DND-41 (cell line): ENCODE data around the gene INSC.

Experiments used
- EZH2 ChIP-seq: IDR thresholded peaks from 3 replicates; pipeline ENCODE4 v1.6.1; 2012; ENCODE audit warnings: borderline replicate concordance, low read depth, mild to moderate bottlenecking, moderate library complexity, low read length, inconsistent platforms; ENCODE audit not compliant: severe bottlenecking
- TF ChIP-seq, protein P1 (sequence below): IDR thresholded peaks from 2 replicates; pipeline ENCODE4 v1.5.1; 2012; ENCODE audit warnings: borderline replicate concordance, low read length, moderate library complexity, mild to moderate bottlenecking; ENCODE audit not compliant: poor library complexity, severe bottlenecking; ENCODE audit errors: extremely low read depth

DNA sequence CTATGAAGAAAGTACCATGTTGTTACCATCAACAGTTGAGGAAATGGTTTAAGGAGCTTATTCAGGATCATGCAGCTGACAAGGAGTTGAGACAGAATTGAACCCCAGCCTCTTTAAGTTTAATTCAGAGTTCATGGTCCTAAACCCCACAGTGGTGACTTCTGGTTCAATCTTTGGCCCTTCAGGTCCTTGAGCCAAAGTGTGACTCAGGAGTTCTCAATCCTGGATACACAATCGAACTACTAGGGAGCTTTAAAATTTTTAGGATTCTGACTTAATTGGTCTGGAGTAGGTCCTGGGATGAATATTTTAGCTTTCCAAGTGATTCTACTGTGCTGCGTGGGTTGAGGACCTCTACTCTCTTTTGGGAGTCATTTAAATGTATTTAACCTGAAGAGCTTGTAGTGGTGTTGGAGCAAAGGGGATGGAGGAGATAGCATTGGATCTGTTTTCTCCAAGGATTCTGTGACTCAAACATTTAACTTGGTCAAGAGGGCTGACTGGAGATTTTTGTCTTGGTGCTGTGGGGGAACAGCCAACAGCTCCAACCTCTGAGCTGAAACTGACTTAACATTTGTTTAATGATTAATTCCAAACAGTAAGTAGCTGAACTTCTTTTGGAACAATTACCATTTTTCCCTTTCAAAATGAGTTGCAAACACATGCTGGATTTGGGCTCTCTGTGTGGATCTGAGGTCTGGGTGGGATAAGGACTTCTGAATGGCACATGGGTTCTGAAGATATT is 80.1 kb downstream of the INSC start:
- TF ChIP-seq, protein P1, sequence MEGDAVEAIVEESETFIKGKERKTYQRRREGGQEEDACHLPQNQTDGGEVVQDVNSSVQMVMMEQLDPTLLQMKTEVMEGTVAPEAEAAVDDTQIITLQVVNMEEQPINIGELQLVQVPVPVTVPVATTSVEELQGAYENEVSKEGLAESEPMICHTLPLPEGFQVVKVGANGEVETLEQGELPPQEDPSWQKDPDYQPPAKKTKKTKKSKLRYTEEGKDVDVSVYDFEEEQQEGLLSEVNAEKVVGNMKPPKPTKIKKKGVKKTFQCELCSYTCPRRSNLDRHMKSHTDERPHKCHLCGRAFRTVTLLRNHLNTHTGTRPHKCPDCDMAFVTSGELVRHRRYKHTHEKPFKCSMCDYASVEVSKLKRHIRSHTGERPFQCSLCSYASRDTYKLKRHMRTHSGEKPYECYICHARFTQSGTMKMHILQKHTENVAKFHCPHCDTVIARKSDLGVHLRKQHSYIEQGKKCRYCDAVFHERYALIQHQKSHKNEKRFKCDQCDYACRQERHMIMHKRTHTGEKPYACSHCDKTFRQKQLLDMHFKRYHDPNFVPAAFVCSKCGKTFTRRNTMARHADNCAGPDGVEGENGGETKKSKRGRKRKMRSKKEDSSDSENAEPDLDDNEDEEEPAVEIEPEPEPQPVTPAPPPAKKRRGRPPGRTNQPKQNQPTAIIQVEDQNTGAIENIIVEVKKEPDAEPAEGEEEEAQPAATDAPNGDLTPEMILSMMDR, result no peak
- TF ChIP-seq EZH2, result no peak
